ENCODE measurements around the gene NAE1.
"Not testable (repeated sequence)": the region's sequence is repeated elsewhere in the genome, so short reads cannot be mapped to it uniquely, and the experiment has no call there.

- TF ChIP-seq, protein P1, sequence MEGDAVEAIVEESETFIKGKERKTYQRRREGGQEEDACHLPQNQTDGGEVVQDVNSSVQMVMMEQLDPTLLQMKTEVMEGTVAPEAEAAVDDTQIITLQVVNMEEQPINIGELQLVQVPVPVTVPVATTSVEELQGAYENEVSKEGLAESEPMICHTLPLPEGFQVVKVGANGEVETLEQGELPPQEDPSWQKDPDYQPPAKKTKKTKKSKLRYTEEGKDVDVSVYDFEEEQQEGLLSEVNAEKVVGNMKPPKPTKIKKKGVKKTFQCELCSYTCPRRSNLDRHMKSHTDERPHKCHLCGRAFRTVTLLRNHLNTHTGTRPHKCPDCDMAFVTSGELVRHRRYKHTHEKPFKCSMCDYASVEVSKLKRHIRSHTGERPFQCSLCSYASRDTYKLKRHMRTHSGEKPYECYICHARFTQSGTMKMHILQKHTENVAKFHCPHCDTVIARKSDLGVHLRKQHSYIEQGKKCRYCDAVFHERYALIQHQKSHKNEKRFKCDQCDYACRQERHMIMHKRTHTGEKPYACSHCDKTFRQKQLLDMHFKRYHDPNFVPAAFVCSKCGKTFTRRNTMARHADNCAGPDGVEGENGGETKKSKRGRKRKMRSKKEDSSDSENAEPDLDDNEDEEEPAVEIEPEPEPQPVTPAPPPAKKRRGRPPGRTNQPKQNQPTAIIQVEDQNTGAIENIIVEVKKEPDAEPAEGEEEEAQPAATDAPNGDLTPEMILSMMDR (IDR thresholded peaks at IDR 0.05), result not testable (repeated sequence)
- TF ChIP-seq POLR2AphosphoS5, POLR2A, EP300 (IDR thresholded peaks at IDR 0.05): not testable (repeated sequence)
These were observed 36.8 kb downstream of the NAE1 start for GRCh38 chr16:66793984-66794383.
